Liver (tissue), 9 donors: ENCODE results near the gene HYAL1. TPM values are rescaled to one million over a fixed set of nuclear protein-coding genes. Genes with fewer than 3 reads are reported as not detected.

Experiments
- DNase-seq: peaks from one replicate; pipeline ENCODE4 v3.0.0-alpha.2; 2017; ENCODE audit warnings: low spot score
- H3K27ac ChIP-seq, 2 donors: one replicate each; pipeline ENCODE4 v1.7.0; 2013; ENCODE audit warnings: inconsistent platforms in 2 of 2, low read length in 2 of 2, control low read depth in 1 of 2, low read depth in 1 of 2, mild to moderate bottlenecking in 1 of 2
- H3K27me3 ChIP-seq, 4 donors: one replicate each; pipeline versions ENCODE4 v1.6.1 to v1.7.0; 2013; ENCODE audit warnings: low read length in 3 of 4, inconsistent platforms in 1 of 4, mild to moderate bottlenecking in 1 of 4, moderate library complexity in 1 of 4; ENCODE audit not compliant: control insufficient read depth in 4 of 4, insufficient read depth in 4 of 4
- H3K36me3 ChIP-seq, 4 donors: one replicate each; pipeline versions ENCODE4 v1.6.1 to v1.7.0; 2013; ENCODE audit warnings: low read length in 3 of 4, mild to moderate bottlenecking in 3 of 4, low read depth in 1 of 4, moderate library complexity in 1 of 4; ENCODE audit not compliant: control insufficient read depth in 4 of 4, insufficient read depth in 3 of 4
- H3K4me1 ChIP-seq, 4 donors: one replicate each; pipeline versions ENCODE4 v1.6.1 to v1.7.0; 2013; ENCODE audit warnings: low read length in 3 of 4, mild to moderate bottlenecking in 3 of 4, moderate library complexity in 1 of 4; ENCODE audit not compliant: control insufficient read depth in 4 of 4, insufficient read depth in 4 of 4
- H3K4me3 ChIP-seq, 3 donors: one replicate each; pipeline versions ENCODE4 v1.6.1 to v1.7.0; 2013; ENCODE audit warnings: low read length in 3 of 3, control low read depth in 1 of 3, low read depth in 1 of 3, mild to moderate bottlenecking in 1 of 3
- H3K9ac ChIP-seq, 2 donors: one replicate each; pipeline ENCODE4 v1.7.0; 2013; ENCODE audit warnings: low read length in 2 of 2, mild to moderate bottlenecking in 2 of 2, moderate library complexity in 2 of 2, control low read depth in 1 of 2, low read depth in 1 of 2
- H3K9me3 ChIP-seq, 4 donors: one replicate each; pipeline versions ENCODE4 v1.6.1 to v1.7.0; 2013; ENCODE audit warnings: low read length in 3 of 4; ENCODE audit not compliant: control insufficient read depth in 4 of 4
- CTCF ChIP-seq: fragments of 150-350 bp; IDR thresholded peaks from 2 replicates; pipeline ENCODE4 v1.5.1; 2017; ENCODE audit warnings: improper control_type of control experiment, low read depth, low read length; ENCODE audit not compliant: missing input control
- EGR1 ChIP-seq, 2 donors: IDR thresholded peaks; 2 replicates each; pipeline ENCODE4 v1.6.1; 2016 to 2018; ENCODE audit warnings: antibody characterized with exemption in 2 of 2, low read depth in 2 of 2
- FOXA1 ChIP-seq: IDR thresholded peaks from 2 replicates; pipeline ENCODE4 v1.6.1; 2016; ENCODE audit warnings: antibody characterized with exemption
- FOXA2 ChIP-seq: IDR thresholded peaks from 2 replicates; pipeline ENCODE4 v1.6.1; 2016; ENCODE audit warnings: antibody characterized with exemption
- GABPA ChIP-seq, 2 donors: IDR thresholded peaks in 1 of 2; conservative IDR thresholded peaks in 1 of 2; 2 replicates each; pipeline ENCODE4 v1.6.1; 2016; ENCODE audit warnings: antibody characterized with exemption in 2 of 2, mild to moderate bottlenecking in 1 of 2, moderate library complexity in 1 of 2
- HNF4A ChIP-seq, 2 donors: conservative IDR thresholded peaks; 2 replicates each; pipeline ENCODE4 v1.6.1; 2016; ENCODE audit warnings: antibody characterized with exemption in 2 of 2, mild to moderate bottlenecking in 2 of 2
- HNF4G ChIP-seq: IDR thresholded peaks from 2 replicates; pipeline ENCODE4 v1.6.1; 2016; ENCODE audit warnings: antibody characterized with exemption
- MAX ChIP-seq: IDR thresholded peaks from 2 replicates; pipeline ENCODE4 v1.6.1; 2016; ENCODE audit warnings: antibody characterized with exemption
- NR2F2 ChIP-seq: IDR thresholded peaks from 2 replicates; pipeline ENCODE4 v1.6.1; 2016; ENCODE audit warnings: antibody characterized with exemption
- RXRA ChIP-seq, 2 donors: IDR thresholded peaks; 2 replicates each; pipeline ENCODE4 v1.6.1; 2017 to 2018; ENCODE audit warnings: antibody characterized with exemption in 2 of 2, mild to moderate bottlenecking in 1 of 2
- SP1 ChIP-seq: IDR thresholded peaks from 2 replicates; pipeline ENCODE4 v1.6.1; 2018; ENCODE audit warnings: antibody characterized with exemption, mild to moderate bottlenecking
- TAF1 ChIP-seq: conservative IDR thresholded peaks from 2 replicates; pipeline ENCODE4 v1.6.1; 2016; ENCODE audit warnings: antibody characterized with exemption, mild to moderate bottlenecking
- YY1 ChIP-seq: IDR thresholded peaks from 2 replicates; pipeline ENCODE4 v1.6.1; 2016; ENCODE audit warnings: antibody characterized with exemption, mild to moderate bottlenecking
- ZBTB33 ChIP-seq: IDR thresholded peaks from 2 replicates; pipeline ENCODE4 v1.6.1; 2016; ENCODE audit warnings: antibody characterized with exemption
- WGBS: extraction: QIAGEN DNeasy Blood & Tissue Kit; methylation state at CpG from one replicate; pipeline ENCODE4 v1.1.7; 2013; 5-methylcytosine and 5-hydroxymethylcytosine counted together
- polyA plus RNA-seq, 2 donors: library from polyadenylated mRNA; stranded (reverse) in 1 of 2; unstranded in 1 of 2; fragments of 200-250 nt in 1 of 2; fragments of >200 nt in 1 of 2; fragmentation: Nextera tagmentation in 1 of 2; extraction: Ambion mirVana in 1 of 2; gene quantifications; one replicate each; pipeline versions ENCODE4 v1.2.1 to v1.2.3, GENCODE V29; 2013 to 2015
- total RNA-seq, 2 donors: library from RNA; depleted of rRNA; stranded (reverse); fragments of >200 nt; gene quantifications; one replicate each; pipeline ENCODE4 v1.2.3, GENCODE V29; 2014
- TF ChIP-seq, protein P1 (sequence below): IDR thresholded peaks from 2 replicates; pipeline ENCODE4 v1.6.1; 2016; ENCODE audit warnings: antibody characterized with exemption, mild to moderate bottlenecking
- donor health status: healthy.
- donor health status: healthy.
- donor health status: healthy.
- donor health status: healthy.
- donor health status: healthy.

HYAL1 gene
- total and polyA plus RNA-seq, 4 donors = 82.3 to 156 (median 121) TPM

DNA sequence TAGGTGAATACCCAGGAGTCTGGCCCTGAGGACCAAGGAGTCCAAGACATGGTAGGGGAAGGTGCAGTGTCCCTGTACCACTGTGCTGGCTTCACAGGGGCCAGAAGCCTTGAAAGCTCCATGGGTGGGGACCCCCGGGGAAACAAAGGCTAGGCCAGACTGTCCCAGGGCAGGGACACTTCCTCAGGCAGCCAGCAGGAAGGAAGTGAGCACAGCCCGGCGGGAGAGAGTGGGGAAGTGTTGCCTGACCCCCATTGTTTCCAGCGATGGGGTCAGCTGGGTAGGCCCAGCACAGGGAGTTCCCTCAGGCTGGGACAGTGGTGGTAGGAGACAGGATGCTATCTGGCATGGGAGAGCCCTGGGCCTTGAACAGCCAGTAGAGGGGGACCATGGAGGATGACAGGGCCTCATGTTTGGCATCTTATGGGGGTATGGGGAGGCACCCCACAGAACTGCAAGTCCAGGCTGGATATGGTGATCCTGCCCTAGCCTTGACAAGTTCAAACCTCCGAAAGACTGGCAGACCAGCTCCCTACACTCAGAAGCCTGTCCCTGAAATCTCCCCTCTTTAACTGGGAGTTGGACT, 20.3 kb upstream of the HYAL1 start:
- Histone ChIP-seq H3K4me1 (peaks cover 14 to 81% (median 62%) of the 10 kb centered on the region in 4 donors), H3K27ac (peak overlapping the region; percentile 98 to 99), H3K9me3 (no peaks in the 10 kb centered on the region), H3K36me3 (peaks cover 0 to 4% (median 2%) of the 10 kb centered on the region in 4 donors), H3K9ac (peak overlapping the region in 1 of 2 donors; percentile 4), H3K27me3 (no peaks in the 10 kb centered on the region), H3K4me3 (no peak overlapping the region)
- 66% methylated on average over 5 of the region's 5 CpGs for WGBS
- no peak for TF ChIP-seq FOXA2
- peak in 1 of 2 donors; percentile 25 for TF ChIP-seq GABPA (IDR thresholded peaks at IDR 0.05 in 1 of 2, conservative IDR thresholded peaks at IDR 0.05 in 1 of 2)
- peak; percentile 10 for TF ChIP-seq CTCF
- TF ChIP-seq MAX = peak; percentile 77
- TF ChIP-seq EGR1 (IDR thresholded peaks at IDR 0.05; ENCODE audit: low read depth in 2 of 2) = peak in 1 of 2 donors; percentile 43
- peak; percentile 98 for TF ChIP-seq NR2F2
- no peak for DNase-seq

DNA sequence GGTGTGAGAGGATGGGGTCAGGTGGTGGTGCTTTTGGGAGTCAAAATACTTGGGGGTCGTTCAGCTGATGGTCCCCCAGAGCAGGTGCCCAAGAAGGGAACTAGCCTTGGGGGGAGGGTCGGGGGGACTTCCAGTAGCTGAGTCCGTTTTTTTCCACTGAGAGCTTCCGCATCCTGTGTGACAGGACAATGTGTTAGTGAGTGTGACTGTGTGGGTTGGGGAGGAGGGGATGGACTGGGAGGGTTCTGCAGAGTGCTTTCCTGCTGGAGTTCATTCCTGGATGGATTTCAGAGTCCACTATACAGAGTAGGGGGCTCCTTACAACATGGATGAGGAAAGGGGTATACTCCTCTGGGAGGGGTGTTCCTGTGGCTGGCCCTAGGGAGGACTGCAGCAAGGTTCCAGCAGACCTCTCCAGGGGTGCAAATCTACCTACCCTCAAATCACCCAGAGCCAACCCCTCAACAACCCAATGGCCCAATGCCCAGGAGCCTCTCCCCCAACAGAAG, 19.8 kb upstream of the HYAL1 start:
- Histone ChIP-seq H3K27me3 (no peaks in the 10 kb centered on the region), H3K4me3 (no peak overlapping the region), H3K4me1 (peaks cover 17 to 81% (median 61%) of the 10 kb centered on the region in 4 donors), H3K27ac (peak overlapping the region; percentile 98 to 99), H3K9me3 (no peaks in the 10 kb centered on the region), H3K9ac (peak overlapping the region in 1 of 2 donors; percentile 4), H3K36me3 (peaks cover 0 to 7% (median 2%) of the 10 kb centered on the region in 4 donors)
- DNase-seq = no peak
- TF ChIP-seq, protein P1, sequence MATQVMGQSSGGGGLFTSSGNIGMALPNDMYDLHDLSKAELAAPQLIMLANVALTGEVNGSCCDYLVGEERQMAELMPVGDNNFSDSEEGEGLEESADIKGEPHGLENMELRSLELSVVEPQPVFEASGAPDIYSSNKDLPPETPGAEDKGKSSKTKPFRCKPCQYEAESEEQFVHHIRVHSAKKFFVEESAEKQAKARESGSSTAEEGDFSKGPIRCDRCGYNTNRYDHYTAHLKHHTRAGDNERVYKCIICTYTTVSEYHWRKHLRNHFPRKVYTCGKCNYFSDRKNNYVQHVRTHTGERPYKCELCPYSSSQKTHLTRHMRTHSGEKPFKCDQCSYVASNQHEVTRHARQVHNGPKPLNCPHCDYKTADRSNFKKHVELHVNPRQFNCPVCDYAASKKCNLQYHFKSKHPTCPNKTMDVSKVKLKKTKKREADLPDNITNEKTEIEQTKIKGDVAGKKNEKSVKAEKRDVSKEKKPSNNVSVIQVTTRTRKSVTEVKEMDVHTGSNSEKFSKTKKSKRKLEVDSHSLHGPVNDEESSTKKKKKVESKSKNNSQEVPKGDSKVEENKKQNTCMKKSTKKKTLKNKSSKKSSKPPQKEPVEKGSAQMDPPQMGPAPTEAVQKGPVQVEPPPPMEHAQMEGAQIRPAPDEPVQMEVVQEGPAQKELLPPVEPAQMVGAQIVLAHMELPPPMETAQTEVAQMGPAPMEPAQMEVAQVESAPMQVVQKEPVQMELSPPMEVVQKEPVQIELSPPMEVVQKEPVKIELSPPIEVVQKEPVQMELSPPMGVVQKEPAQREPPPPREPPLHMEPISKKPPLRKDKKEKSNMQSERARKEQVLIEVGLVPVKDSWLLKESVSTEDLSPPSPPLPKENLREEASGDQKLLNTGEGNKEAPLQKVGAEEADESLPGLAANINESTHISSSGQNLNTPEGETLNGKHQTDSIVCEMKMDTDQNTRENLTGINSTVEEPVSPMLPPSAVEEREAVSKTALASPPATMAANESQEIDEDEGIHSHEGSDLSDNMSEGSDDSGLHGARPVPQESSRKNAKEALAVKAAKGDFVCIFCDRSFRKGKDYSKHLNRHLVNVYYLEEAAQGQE = no peak
- TF ChIP-seq MAX (no peak), HNF4A (conservative IDR thresholded peaks at IDR 0.05) (no peak), HNF4G (no peak), RXRA (IDR thresholded peaks at IDR 0.05) (no peak), TAF1 (no peak), SP1 (no peak), NR2F2 (no peak), EGR1 (IDR thresholded peaks at IDR 0.05; ENCODE audit: low read depth in 2 of 2) (no peak), FOXA1 (no peak), GABPA (IDR thresholded peaks at IDR 0.05 in 1 of 2, conservative IDR thresholded peaks at IDR 0.05 in 1 of 2) (no peak), YY1 (no peak), ZBTB33 (no peak)
- 68% methylated on average over 4 of the region's 4 CpGs for WGBS
